PC-3 (cell line): ENCODE results near the gene BSDC1. TPM values are rescaled to one million over a fixed set of nuclear protein-coding genes. Genes with fewer than 3 reads are reported as not detected.
"Not testable (repeated sequence)": the region's sequence is repeated elsewhere in the genome, so short reads cannot be mapped to it uniquely, and the experiment has no call there.

ENCODE experiments used
- ATAC-seq: fragments of 200-7000 bp; cut with Tn5 transposase; 2 replicates; pipeline ENCODE4 v1.9.1; 2020; ENCODE audit warnings: mild to moderate bottlenecking, moderate library complexity
- Bru-seq: library from RNA; stranded (reverse); fragments of 400-500 nt; gene quantifications from one replicate; lab custom pipeline; 2021; lab: Mats Ljungman, UMichigan
- BruChase-seq, 2 experiments: library from RNA; stranded (reverse); fragments of 400-500 nt; gene quantifications; one replicate each; lab custom pipeline; 2021; lab: Mats Ljungman, UMichigan
- BruUV-seq: library from RNA; stranded (reverse); fragments of 400-500 nt; replicated peaks from 2 replicates; lab custom pipeline; 2021; lab: Mats Ljungman, UMichigan
- CTCF ChIA-PET: fragments of 300-600 bp; sonication (Branson Sonifier 250); formaldehyde crosslinking; loops from one replicate; lab custom pipeline; 2022; ENCODE audit warnings: antibody characterized with exemption; lab: Charles Lee
- POLR2A ChIA-PET: fragments of 300-600 bp; sonication (Branson Sonifier 250); formaldehyde crosslinking; loops from one replicate; lab custom pipeline; 2022; ENCODE audit warnings: antibody characterized with exemption; ENCODE audit not compliant: unreplicated experiment; lab: Charles Lee
- DNase-seq: peaks from one replicate; pipeline ENCODE4 v3.0.0-alpha.2; 2015
- H2AFZ ChIP-seq: fragments of 300-600 bp; sonication (generic); 2 replicates; pipeline ENCODE4 v1.6.0; 2016; ENCODE audit warnings: antibody characterized with exemption, low read length
- H3F3A ChIP-seq: fragments of 300-600 bp; sonication (generic); one replicate; pipeline ENCODE4 v1.6.0; 2017; ENCODE audit warnings: antibody characterized with exemption, low read length, control low read depth, mild to moderate bottlenecking; ENCODE audit not compliant: unreplicated experiment
- H3K27ac ChIP-seq: fragments of 300-600 bp; sonication (generic); 2 replicates; pipeline ENCODE4 v1.5.1; 2016; ENCODE audit warnings: mild to moderate bottlenecking, low read length
- H3K27me3 ChIP-seq: fragments of 300-600 bp; sonication (generic); 2 replicates; pipeline ENCODE4 v1.6.1; 2016; ENCODE audit warnings: low read length, mixed read lengths
- H3K36me3 ChIP-seq: fragments of 300-600 bp; sonication (generic); 2 replicates; pipeline ENCODE4 v1.6.1; 2016; ENCODE audit warnings: low read depth, mixed run types, low read length, mixed read lengths
- H3K4me1 ChIP-seq: fragments of 300-600 bp; sonication (generic); 2 replicates; pipeline ENCODE4 v1.5.1; 2016; ENCODE audit warnings: low read length; ENCODE audit not compliant: insufficient read depth
- H3K4me2 ChIP-seq: fragments of 300-600 bp; sonication (generic); 2 replicates; pipeline ENCODE4 v1.6.0; 2016; ENCODE audit warnings: low read length
- H3K4me3 ChIP-seq: fragments of 300-600 bp; sonication (generic); 2 replicates; pipeline ENCODE4 v1.5.1; 2016; ENCODE audit warnings: mild to moderate bottlenecking, low read length, mixed read lengths
- H3K79me2 ChIP-seq: fragments of 300-600 bp; sonication (generic); 2 replicates; pipeline ENCODE4 v1.6.1; 2017; ENCODE audit warnings: low read length, mixed read lengths
- H3K9ac ChIP-seq: fragments of 300-600 bp; sonication (generic); 2 replicates; pipeline ENCODE4 v1.6.0; 2016; ENCODE audit warnings: mild to moderate bottlenecking, low read length
- H3K9me2 ChIP-seq: fragments of 300-600 bp; sonication (generic); replicated peaks from 2 replicates; pipeline ENCODE4 v1.6.1; 2016; ENCODE audit warnings: mixed run types, low read length, mixed read lengths
- H3K9me3 ChIP-seq: fragments of 300-600 bp; sonication (generic); 2 replicates; pipeline ENCODE4 v1.6.1; 2016; ENCODE audit warnings: low read length, mixed read lengths
- H4K20me1 ChIP-seq: fragments of 300-600 bp; sonication (generic); 2 replicates; pipeline ENCODE4 v1.6.1; 2016; ENCODE audit warnings: low read length, mixed read lengths
- CTCF ChIP-seq: fragments of 300-600 bp; sonication (generic); conservative IDR thresholded peaks from 2 replicates; pipeline ENCODE4 v1.5.1; 2017; ENCODE audit warnings: antibody characterized with exemption, low read depth, mild to moderate bottlenecking, low read length
- EZH2 ChIP-seq: fragments of 300-600 bp; sonication (generic); IDR thresholded peaks from one replicate; pipeline ENCODE4 v1.6.1; 2017; ENCODE audit warnings: antibody characterized with exemption, mild to moderate bottlenecking, low read length; ENCODE audit not compliant: unreplicated experiment
- EZH2phosphoT487 ChIP-seq: fragments of 300-600 bp; sonication (generic); IDR thresholded peaks from 2 replicates; pipeline ENCODE4 v1.6.1; 2018; ENCODE audit warnings: mild to moderate bottlenecking, antibody characterized with exemption, low read length, borderline replicate concordance
- intact Hi-C: fragments of 100-400 bp; cut with micrococcal nuclease; formaldehyde crosslinking; loops from 2 replicates; pipeline ENCODE4 v1.9.0; 2023
- long read RNA-seq: library from polyadenylated mRNA; unstranded; transcript quantifications from one replicate; pipeline ENCODE4 v2.0.0, GENCODE V29; 2021; ENCODE audit not compliant: unreplicated experiment
- total RNA-seq: library from RNA; depleted of rRNA; stranded (reverse); fragments of >200 nt; gene quantifications from 2 replicates; pipeline ENCODE4 v1.2.3, GENCODE V29; 2014; rRNA removed

The BSDC1 gene
- total RNA-seq (59.8 and 68.5 TPM in 2 replicates), Bru-seq, nascent RNA (percentile 85 among the genes with signal in this experiment), BruChase-seq, experiment 1, labeled RNA remaining after a 6-hour chase (percentile 79 among the genes with signal in this experiment), BruChase-seq, experiment 2, labeled RNA remaining after a 2-hour chase (percentile 84 among the genes with signal in this experiment)
- long read RNA-seq, full-length matches to known transcripts = 65 of 156 reads
- long read RNA-seq, partial matches to known transcripts = 44 of 156 reads
- long read RNA-seq, other reads (novel, unspliced or antisense) = 47 of 156 reads

GRCh38 chr1:32394141-32394889 is at the start of gene BSDC1:
BSDC1 (minus strand) TSS chr1:32394441; CDS start chr1:32394414, 27 bp downstream.
- Histone ChIP-seq H3K27ac (peak within 1 kb of the TSS; percentile 53), H2AFZ (peak within 1 kb of the TSS; percentile 90), H3F3A (no peaks in the 10 kb centered on the region), H4K20me1 (0 out of 2 replicates have a peak, but pooled peaks cover 3% of the 10 kb centered on the region), H3K36me3 (peaks cover 10% of the 10 kb centered on the region; the same call in 1 of the 2 replicates), H3K4me3 (peak within 1 kb of the TSS; percentile 87), H3K9me3 (no peaks in the 10 kb centered on the region), H3K4me2 (peak within 1 kb of the TSS; percentile 93), H3K9ac (peak within 1 kb of the TSS; percentile 83), H3K9me2 (no peaks in the 10 kb centered on the region), H3K4me1 (peaks cover 14% of the 10 kb centered on the region), H3K27me3 (no peaks in the 10 kb centered on the region), H3K79me2 (peaks cover 43% of the 10 kb centered on the region)
- BruUV-seq = no TSS peak
- DNase-seq = peak; percentile 99
- ChIA-PET POLR2A (interaction anchor here (0.5 to 1.3 kb wide), 5 partner anchors 14 to 981 kb away, joined by 3 to 6 read pairs (median 3); partner anchors contain the start of gene MARCKSL1), CTCF (interaction anchor here (0.5 to 0.7 kb wide), 2 partner anchors 178 to 217 kb away, joined by 3 to 16 read pairs; no protein-coding TSS in a partner anchor)
- intact Hi-C loops = loop anchor here (1.0 kb wide), 1 partner anchor 43 kb away; no protein-coding TSS in a partner anchor
- peak; percentile 94 for ATAC-seq
- TF ChIP-seq EZH2 (no peak), CTCF (no peak), EZH2phosphoT487 (no peak)

- H2AFZ ChIP-seq, BruUV-seq, H3K36me3 ChIP-seq, H3K27me3 ChIP-seq, H3F3A ChIP-seq, POLR2A ChIA-PET, H3K79me2 ChIP-seq, H3K9ac ChIP-seq, H3K27ac ChIP-seq, H4K20me1 ChIP-seq, H3K4me2 ChIP-seq, H3K4me1 ChIP-seq, ATAC-seq, H3K4me3 ChIP-seq, CTCF ChIA-PET, DNase-seq, H3K9me2 ChIP-seq, H3K9me3 ChIP-seq, intact Hi-C loops: not testable (repeated sequence)
Observed at GRCh38 chr1:32441467-32441866, 47.2 kb upstream of the BSDC1 start.

GRCh38 chr1:32438777-32439176 is 44.5 kb upstream of the BSDC1 start:
- H4K20me1 ChIP-seq, CTCF ChIA-PET, H3K79me2 ChIP-seq, H3K9me2 ChIP-seq, H3K27ac ChIP-seq, ATAC-seq, H3K4me2 ChIP-seq, H3K4me3 ChIP-seq, intact Hi-C loops, H3K27me3 ChIP-seq, H3F3A ChIP-seq, H2AFZ ChIP-seq, H3K4me1 ChIP-seq, H3K36me3 ChIP-seq, H3K9ac ChIP-seq, BruUV-seq, DNase-seq, H3K9me3 ChIP-seq: not testable (repeated sequence)
- POLR2A ChIA-PET = interaction anchor here (0.6 kb wide), 1 partner anchor 12 kb away, joined by 3 read pairs; no protein-coding TSS in a partner anchor
